ENCODE measurements around the gene UQCRHL.
A peak's percentile ranks its signal among the peaks of the same experiment; 100 is the strongest.
"Not testable (repeated sequence)": the region's sequence is repeated elsewhere in the genome, so short reads cannot be mapped to it uniquely, and the experiment has no call there.

Gene UQCRHL

GRCh38 chr1:15848929-15849774 lies 41.7 kb upstream of the UQCRHL start:
- peak overlapping the region; percentile 78 for H3K4me3 ChIP-seq (ENCODE audit: low read depth, low read length)
- no peak for TF ChIP-seq CTCF (IDR thresholded peaks at IDR 0.05; ENCODE audit: borderline replicate concordance, insufficient read depth, low read depth, low read length)

DNA sequence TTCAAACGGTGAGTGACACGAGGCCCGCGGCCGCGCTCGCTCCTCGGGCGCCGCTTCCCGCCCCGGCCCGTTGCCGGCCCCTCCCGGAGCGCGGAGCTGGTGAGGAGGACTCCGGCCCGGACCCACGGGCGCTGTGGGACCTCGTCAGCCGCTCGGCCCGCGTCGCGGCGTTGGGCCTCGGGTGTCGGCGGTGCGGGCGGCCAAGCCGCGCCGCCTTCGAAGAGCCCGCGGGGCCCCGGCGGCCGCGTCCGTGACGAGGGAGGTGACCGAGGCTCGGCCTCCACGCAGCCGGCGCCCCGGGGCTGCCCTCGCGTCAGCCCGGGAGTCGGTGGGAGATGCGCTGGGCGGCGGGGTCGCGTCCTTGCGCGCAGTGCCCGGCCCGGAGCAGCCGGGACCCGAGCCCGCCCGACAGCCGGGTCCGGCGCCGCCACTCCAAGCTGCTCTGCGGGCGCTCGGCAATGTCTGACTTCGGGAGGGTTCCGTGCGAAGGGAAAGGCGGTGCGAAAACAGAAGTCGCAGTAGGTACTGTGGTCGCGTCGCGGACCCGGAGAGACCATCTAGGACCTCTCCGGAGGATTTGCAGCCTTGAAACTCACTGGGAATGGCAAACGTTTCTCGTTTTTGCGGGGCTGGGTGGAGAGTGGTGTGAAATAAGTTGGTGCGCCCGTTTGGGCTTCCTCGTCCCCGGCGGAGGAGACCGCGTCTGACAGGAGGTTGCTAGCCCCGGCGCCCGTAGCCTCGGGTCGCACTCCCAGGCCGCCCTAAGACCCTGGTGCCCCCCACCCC lies 40.9 kb upstream of the UQCRHL start:
- TF ChIP-seq CTCF (IDR thresholded peaks at IDR 0.05; ENCODE audit: borderline replicate concordance, insufficient read depth, low read depth, low read length): no peak
- peak overlapping the region; percentile 78 for H3K4me3 ChIP-seq (ENCODE audit: low read depth, low read length)

GRCh38 chr1:15847893-15848142 lies 40.4 kb upstream of the UQCRHL start:
- peak overlapping the region; percentile 78 for H3K4me3 ChIP-seq (ENCODE audit: low read depth, low read length)
- TF ChIP-seq CTCF (IDR thresholded peaks at IDR 0.05; ENCODE audit: borderline replicate concordance, insufficient read depth, low read depth, low read length): no peak

GRCh38 chr1:15847100-15847892 lies 39.8 kb upstream of the UQCRHL start, which contains the start of gene SPEN:
Gene SPEN (plus strand): TSS chr1:15847707. CDS start chr1:15848068, 361 bp downstream.
- TF ChIP-seq CTCF (IDR thresholded peaks at IDR 0.05; ENCODE audit: borderline replicate concordance, insufficient read depth, low read depth, low read length): no peak
- peak within 1 kb of the TSS; percentile 90 for H3K4me3 ChIP-seq (ENCODE audit: low read depth, low read length)

- not testable (repeated sequence) for H3K4me3 ChIP-seq (ENCODE audit: low read depth, low read length)
Observed at GRCh38 chr1:15846056-15846455, 38.6 kb upstream of the UQCRHL start.

DNA sequence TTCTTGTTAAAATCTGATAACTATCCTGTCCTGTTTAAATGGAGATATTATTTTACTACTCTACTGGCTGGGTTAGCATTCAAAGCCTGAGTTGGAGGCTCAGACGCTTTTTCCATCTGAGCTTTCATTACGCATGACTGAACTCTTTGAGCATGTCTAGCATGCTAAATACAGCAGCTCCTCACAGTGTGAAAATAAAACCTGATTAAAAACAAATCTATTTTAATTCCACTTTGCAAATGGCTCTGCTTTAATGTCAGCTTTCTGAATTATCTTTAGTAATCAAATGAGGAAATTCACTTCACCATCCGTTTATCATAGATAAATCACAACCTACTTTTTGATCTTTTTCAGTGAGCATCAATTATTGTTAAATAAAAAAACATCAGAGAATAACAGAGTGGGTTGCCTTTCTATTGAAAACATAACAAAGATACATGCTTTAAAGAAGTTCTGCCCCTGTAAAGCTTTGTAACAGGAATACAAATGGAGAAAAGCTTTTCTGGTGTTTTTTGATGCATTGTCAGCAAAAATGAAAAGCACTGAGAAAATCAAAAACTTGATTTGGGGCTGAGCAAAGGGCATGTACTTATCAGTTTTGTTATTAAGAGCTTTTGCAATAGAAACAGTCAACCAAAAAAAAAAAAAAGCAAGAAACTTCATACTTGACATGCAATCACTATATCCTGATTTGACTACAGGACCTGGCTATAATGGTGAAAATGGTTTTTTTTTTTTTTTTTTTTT lies 36.5 kb upstream of the UQCRHL start:
- no peak overlapping the region for H3K4me3 ChIP-seq (ENCODE audit: low read depth, low read length)

More for the DNA sequence above, 36.5 kb upstream of the UQCRHL start:
- no peak for TF ChIP-seq CTCF (IDR thresholded peaks at IDR 0.05; ENCODE audit: borderline replicate concordance, insufficient read depth, low read depth, low read length)
